ENCODE measurements around the gene JMJD4.

DNA sequence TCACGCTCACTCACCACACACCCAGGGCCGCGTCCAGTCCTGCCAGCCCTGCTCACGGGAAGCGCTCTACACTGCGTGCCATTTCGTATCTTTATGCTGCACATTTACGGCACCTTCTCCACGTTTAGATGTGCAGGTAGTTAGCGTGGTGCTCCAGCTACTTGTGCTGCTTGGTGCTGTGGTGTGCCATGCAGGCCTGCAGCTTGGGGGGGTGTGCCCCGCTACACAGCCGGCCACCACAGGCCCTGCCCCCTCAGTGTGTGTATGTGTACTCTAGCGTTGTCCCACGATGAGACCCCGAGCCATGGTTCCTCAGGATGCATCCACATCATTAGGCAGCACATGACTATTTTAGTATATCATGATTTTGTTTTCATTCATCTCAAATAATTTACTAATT lies 38.5 kb upstream of the JMJD4 start:
- TF ChIP-seq POLR2A (IDR thresholded peaks at IDR 0.05; ENCODE audit: low read depth, low read length) (no peak), CTCF (conservative IDR thresholded peaks at IDR 0.05; ENCODE audit: low read depth, low read length) (no peak), CHD1 (IDR thresholded peaks at IDR 0.05; ENCODE audit: low read depth, low read length) (no peak), BHLHE40 (IDR thresholded peaks at IDR 0.05; ENCODE audit: low read depth, low read length) (no peak), USF2 (IDR thresholded peaks at IDR 0.05; ENCODE audit: low read depth, low read length) (no peak), SMC3 (IDR thresholded peaks at IDR 0.05; ENCODE audit: low read depth, low read length) (no peak), FOS (IDR thresholded peaks at IDR 0.05; ENCODE audit: low read depth, low read length) (no peak), NFE2L2 (IDR thresholded peaks at IDR 0.05; ENCODE audit: low read depth, low read length) (no peak), MXI1 (IDR thresholded peaks at IDR 0.05; ENCODE audit: borderline replicate concordance, low read depth, low read length) (no peak), RAD21 (IDR thresholded peaks at IDR 0.05; ENCODE audit: low read length) (no peak), RFX5 (IDR thresholded peaks at IDR 0.05; ENCODE audit: low read depth, low read length) (no peak), CEBPB (IDR thresholded peaks at IDR 0.05; ENCODE audit: low read depth, low read length) (no peak)
- TF ChIP-seq, protein P1, sequence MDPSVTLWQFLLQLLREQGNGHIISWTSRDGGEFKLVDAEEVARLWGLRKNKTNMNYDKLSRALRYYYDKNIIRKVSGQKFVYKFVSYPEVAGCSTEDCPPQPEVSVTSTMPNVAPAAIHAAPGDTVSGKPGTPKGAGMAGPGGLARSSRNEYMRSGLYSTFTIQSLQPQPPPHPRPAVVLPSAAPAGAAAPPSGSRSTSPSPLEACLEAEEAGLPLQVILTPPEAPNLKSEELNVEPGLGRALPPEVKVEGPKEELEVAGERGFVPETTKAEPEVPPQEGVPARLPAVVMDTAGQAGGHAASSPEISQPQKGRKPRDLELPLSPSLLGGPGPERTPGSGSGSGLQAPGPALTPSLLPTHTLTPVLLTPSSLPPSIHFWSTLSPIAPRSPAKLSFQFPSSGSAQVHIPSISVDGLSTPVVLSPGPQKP (IDR thresholded peaks at IDR 0.05; ENCODE audit: borderline replicate concordance, low read depth, low read length): no peak
